Smooth muscle cell (in vitro differentiated cells): Measurements from ENCODE around the gene ACTA1. TPM values are rescaled to one million over a fixed set of nuclear protein-coding genes. Genes with fewer than 3 reads are reported as not detected.

Source experiments
- DNase-seq: peaks from one replicate; lab custom pipeline; 2025; ENCODE audit not compliant: unreplicated experiment; lab: John Stamatoyannopoulos, UW
- H2AFZ ChIP-seq: fragments of 200-600 bp; sonication (generic); 2 replicates; pipeline ENCODE4 v1.6.0; 2016; ENCODE audit warnings: antibody characterized with exemption, low read depth, mild to moderate bottlenecking
- H3F3A ChIP-seq: fragments of 200-600 bp; sonication (generic); 2 replicates; pipeline ENCODE4 v1.6.0; 2017; ENCODE audit warnings: antibody characterized with exemption, low read depth
- H3K27ac ChIP-seq: fragments of 200-600 bp; sonication (generic); 2 replicates; pipeline ENCODE4 v1.5.1; 2016; ENCODE audit warnings: low read depth, mild to moderate bottlenecking
- H3K27me3 ChIP-seq: fragments of 200-600 bp; sonication (generic); 2 replicates; pipeline ENCODE4 v1.6.1; 2016; ENCODE audit warnings: low read depth, mild to moderate bottlenecking
- H3K36me3 ChIP-seq: fragments of 200-600 bp; sonication (generic); 2 replicates; pipeline ENCODE4 v1.5.1; 2016; ENCODE audit warnings: low read depth
- H3K4me1 ChIP-seq: fragments of 200-600 bp; sonication (generic); 2 replicates; pipeline ENCODE4 v1.5.1; 2016; ENCODE audit warnings: low read depth
- H3K4me2 ChIP-seq: fragments of 200-600 bp; sonication (generic); 2 replicates; pipeline ENCODE4 v1.6.0; 2016; ENCODE audit warnings: mild to moderate bottlenecking
- H3K4me3 ChIP-seq: fragments of 200-600 bp; sonication (generic); 2 replicates; pipeline ENCODE4 v1.5.1; 2016; ENCODE audit warnings: mild to moderate bottlenecking
- H3K79me2 ChIP-seq: fragments of 200-600 bp; sonication (generic); 2 replicates; pipeline ENCODE4 v1.6.0; 2016; ENCODE audit warnings: low read depth, mild to moderate bottlenecking
- H3K9ac ChIP-seq: fragments of 200-600 bp; sonication (generic); 2 replicates; pipeline ENCODE4 v1.6.0; 2016; ENCODE audit warnings: low read depth
- H3K9me3 ChIP-seq: fragments of 200-600 bp; sonication (generic); replicated peaks from 2 replicates; pipeline ENCODE4 v1.5.1; 2016; ENCODE audit warnings: low read depth
- H4K20me1 ChIP-seq: fragments of 200-600 bp; sonication (generic); 2 replicates; pipeline ENCODE4 v1.6.0; 2016; ENCODE audit warnings: low read depth
- CTCF ChIP-seq: fragments of 200-600 bp; sonication (generic); IDR thresholded peaks from 2 replicates; pipeline ENCODE4 v1.5.1; 2017; ENCODE audit warnings: borderline replicate concordance, mild to moderate bottlenecking, antibody characterized with exemption; ENCODE audit not compliant: insufficient read depth, poor library complexity, severe bottlenecking
- WGBS: methylation state at CpG from one replicate; pipeline ENCODE4 v1.1.7; 2016; ENCODE audit warnings: low lambda C conversion rate; 5-methylcytosine and 5-hydroxymethylcytosine counted together
- polyA plus RNA-seq: library from polyadenylated mRNA; unstranded; fragments of >200 nt; fragmentation: Nextera tagmentation; extraction: Ambion mirVana; gene quantifications from 2 replicates; pipeline ENCODE4 v1.2.1, GENCODE V29; 2016
- total RNA-seq: library from RNA; depleted of rRNA; stranded (reverse); fragments of >200 nt; gene quantifications from 2 replicates; pipeline ENCODE4 v1.2.3, GENCODE V29; 2014

The ACTA1 gene
- total and polyA plus RNA-seq, 2 experiments from 2014 or later: 3.7 to 5.1 TPM

GRCh38 chr1:229432905-229433304, 989 bp downstream of the ACTA1 start:
- Histone ChIP-seq H3K36me3 (no peaks in the 10 kb centered on the region), H3K9me3 (no peaks in the 10 kb centered on the region), H3K4me2 (no peak overlapping the region), H4K20me1 (no peaks in the 10 kb centered on the region), H2AFZ (no peak overlapping the region), H3F3A (no peaks in the 10 kb centered on the region), H3K27ac (no peak overlapping the region), H3K4me3 (no peak overlapping the region), H3K27me3 (peaks cover 35% of the 10 kb centered on the region), H3K4me1 (peaks cover 5% of the 10 kb centered on the region), H3K79me2 (no peaks in the 10 kb centered on the region), H3K9ac (no peak overlapping the region)
- TF ChIP-seq CTCF: no peak
- DNase-seq: no peak
- WGBS: 97% methylated on average over 37 of the region's 37 CpGs

- no peaks in the 10 kb centered on the region for H4K20me1 ChIP-seq
- DNase-seq: no peak
- no peaks in the 10 kb centered on the region for H3K79me2 ChIP-seq
- H3K9me3 ChIP-seq: no peaks in the 10 kb centered on the region
- H3K36me3 ChIP-seq: no peaks in the 10 kb centered on the region
- H3F3A ChIP-seq: no peaks in the 10 kb centered on the region
- no peak overlapping the region for H3K4me2 ChIP-seq
- H3K27me3 ChIP-seq: peaks cover 35% of the 10 kb centered on the region
- no peak overlapping the region for H2AFZ ChIP-seq
- no peak overlapping the region for H3K9ac ChIP-seq
- no peak overlapping the region for H3K4me3 ChIP-seq
- H3K4me1 ChIP-seq: peaks cover 5% of the 10 kb centered on the region
- H3K27ac ChIP-seq: no peak overlapping the region
- 97% methylated on average over 25 of the region's 38 CpGs for WGBS
- TF ChIP-seq CTCF: no peak
Measured at GRCh38 chr1:229432116-229432461, 1.8 kb downstream of the ACTA1 start.

GRCh38 chr1:229431284-229432115, 2.4 kb downstream of the ACTA1 start:
- no peaks in the 10 kb centered on the region for H3K36me3 ChIP-seq
- H3K9me3 ChIP-seq: no peaks in the 10 kb centered on the region
- WGBS: 90% methylated on average over 45 of the region's 65 CpGs
- no peaks in the 10 kb centered on the region for H3K79me2 ChIP-seq
- H3K4me1 ChIP-seq: peaks cover 5% of the 10 kb centered on the region
- H3K4me3 ChIP-seq: no peak overlapping the region
- no peak overlapping the region for H3K27ac ChIP-seq
- no peaks in the 10 kb centered on the region for H4K20me1 ChIP-seq
- no peak overlapping the region for H3K4me2 ChIP-seq
- no peak overlapping the region for H3K9ac ChIP-seq
- peaks cover 35% of the 10 kb centered on the region for H3K27me3 ChIP-seq
- H2AFZ ChIP-seq: no peak overlapping the region
- H3F3A ChIP-seq: no peaks in the 10 kb centered on the region
- DNase-seq: no peak
- TF ChIP-seq CTCF: no peak

- no peak for TF ChIP-seq CTCF
- Histone ChIP-seq H3K79me2 (no peaks in the 10 kb centered on the region), H3K4me1 (peaks cover 5% of the 10 kb centered on the region), H3K27ac (no peak overlapping the region), H3K27me3 (peaks cover 31% of the 10 kb centered on the region), H3K4me2 (no peak overlapping the region), H3K4me3 (no peak overlapping the region), H3F3A (no peaks in the 10 kb centered on the region), H2AFZ (no peak overlapping the region), H3K9me3 (no peaks in the 10 kb centered on the region), H3K36me3 (no peaks in the 10 kb centered on the region), H4K20me1 (no peaks in the 10 kb centered on the region), H3K9ac (no peak overlapping the region)
- WGBS: 26% methylated on average over 16 of the region's 16 CpGs
- DNase-seq: no peak
Measured at GRCh38 chr1:229430761-229431283, 3.1 kb downstream of the ACTA1 start.
